DND-41 (cell line): Measurements from ENCODE around the gene ELP6.

ENCODE experiments used
- ATAC-seq: fragments of 200-7000 bp; cut with Tn5 transposase; 3 replicates; pipeline ENCODE4 v1.9.1; 2021; ENCODE audit warnings: low read depth; ENCODE audit not compliant: insufficient read depth
- DNase-seq: peaks from one replicate; pipeline ENCODE4 v3.0.0-alpha.2; 2020
- H2AFZ ChIP-seq: 2 replicates; pipeline ENCODE4 v1.6.0; 2012; ENCODE audit warnings: low read depth, low read length
- H3K27ac ChIP-seq: 2 replicates; pipeline ENCODE4 v1.5.1; 2012; ENCODE audit warnings: low read length, inconsistent platforms
- H3K27me3 ChIP-seq: fragments of 200-600 bp; sonication (generic); 2 replicates; pipeline ENCODE4 v1.6.0; 2012; ENCODE audit warnings: low read length, mild to moderate bottlenecking, inconsistent platforms; ENCODE audit not compliant: insufficient read depth, poor library complexity
- H3K36me3 ChIP-seq: 2 replicates; pipeline ENCODE4 v1.5.1; 2012; ENCODE audit warnings: low read length, inconsistent platforms; ENCODE audit not compliant: insufficient read depth
- H3K4me1 ChIP-seq: 2 replicates; pipeline ENCODE4 v1.5.1; 2012; ENCODE audit warnings: mild to moderate bottlenecking, low read length; ENCODE audit not compliant: insufficient read depth
- H3K4me2 ChIP-seq: 2 replicates; pipeline ENCODE4 v1.6.0; 2012; ENCODE audit warnings: mild to moderate bottlenecking, moderate library complexity, low read length, inconsistent platforms; ENCODE audit not compliant: insufficient read depth
- H3K4me3 ChIP-seq, 2 experiments: fragments of 200-600 bp in 1 of 2; shearing (Covaris generic) in 1 of 2; 2 replicates each; pipeline ENCODE4 v1.5.1; 2012 to 2016; ENCODE audit warnings: inconsistent platforms in 2 of 2, low read length in 2 of 2, mild to moderate bottlenecking in 2 of 2, low read depth in 1 of 2, moderate library complexity in 1 of 2
- H3K79me2 ChIP-seq: 2 replicates; pipeline ENCODE4 v1.6.0; 2012; ENCODE audit warnings: low read length, inconsistent platforms; ENCODE audit not compliant: insufficient read depth
- H3K9ac ChIP-seq: 2 replicates; pipeline ENCODE4 v1.6.0; 2012; ENCODE audit warnings: low read depth, mild to moderate bottlenecking, inconsistent platforms, low read length, moderate library complexity
- H3K9me3 ChIP-seq: 2 replicates; pipeline ENCODE4 v1.5.1; 2012; ENCODE audit warnings: low read length, moderate library complexity, mild to moderate bottlenecking, inconsistent platforms; ENCODE audit not compliant: insufficient read depth, severe bottlenecking
- H4K20me1 ChIP-seq: 2 replicates; pipeline ENCODE4 v1.6.0; 2012; ENCODE audit warnings: low read length; ENCODE audit not compliant: insufficient read depth
- CTCF ChIP-seq: IDR thresholded peaks from 2 replicates; pipeline ENCODE4 v1.5.1; 2012; ENCODE audit warnings: borderline replicate concordance, low read length, moderate library complexity, mild to moderate bottlenecking; ENCODE audit not compliant: poor library complexity, severe bottlenecking; ENCODE audit errors: extremely low read depth
- EZH2 ChIP-seq: IDR thresholded peaks from 3 replicates; pipeline ENCODE4 v1.6.1; 2012; ENCODE audit warnings: borderline replicate concordance, low read depth, mild to moderate bottlenecking, moderate library complexity, low read length, inconsistent platforms; ENCODE audit not compliant: severe bottlenecking

The ELP6 gene

GRCh38 chr3:47523310-47524073 is 10.0 kb upstream of the ELP6 start:
- Histone ChIP-seq H3K27me3 (no peaks in the 10 kb centered on the region), H2AFZ (peak overlapping the region; percentile 47), H3K4me2 (no peak overlapping the region), H3K9ac (no peak overlapping the region), H3K79me2 (no peaks in the 10 kb centered on the region), H3K27ac (no peak overlapping the region), H3K9me3 (no peaks in the 10 kb centered on the region), H3K4me1 (peaks cover 8% of the 10 kb centered on the region), H3K36me3 (no peaks in the 10 kb centered on the region), H4K20me1 (no peaks in the 10 kb centered on the region), H3K4me3 (no peak overlapping the region)
- TF ChIP-seq EZH2 (no peak), CTCF (no peak)
- no peak for DNase-seq
- ATAC-seq = no peak

- peak; percentile 95 for ATAC-seq
- Histone ChIP-seq H3K79me2 (no peaks in the 10 kb centered on the region), H3K27ac (peak overlapping the region; percentile 69), H4K20me1 (no peaks in the 10 kb centered on the region), H3K4me1 (peaks cover 8% of the 10 kb centered on the region), H3K4me2 (peak overlapping the region; percentile 22; the same call in 1 of the 2 replicates), H3K9ac (peak overlapping the region; percentile 42), H3K27me3 (no peaks in the 10 kb centered on the region), H3K9me3 (no peaks in the 10 kb centered on the region), H3K36me3 (no peaks in the 10 kb centered on the region), H2AFZ (peak overlapping the region; percentile 93), H3K4me3 (no peak overlapping the region)
- peak; percentile 87 for DNase-seq
- TF ChIP-seq CTCF (peak; percentile 91), EZH2 (no peak)
Observed at GRCh38 chr3:47522082-47522987, 8.8 kb upstream of the ELP6 start.

GRCh38 chr3:47520756-47521155 is 7.2 kb upstream of the ELP6 start:
- Histone ChIP-seq H3K36me3 (no peaks in the 10 kb centered on the region), H3K9ac (no peak overlapping the region), H3K27me3 (no peaks in the 10 kb centered on the region), H3K4me2 (no peak overlapping the region), H3K4me3 (no peak overlapping the region), H3K79me2 (no peaks in the 10 kb centered on the region), H3K9me3 (no peaks in the 10 kb centered on the region), H3K27ac (no peak overlapping the region), H4K20me1 (no peaks in the 10 kb centered on the region), H2AFZ (peak overlapping the region; percentile 93; the same call in 1 of the 2 replicates), H3K4me1 (peaks cover 8% of the 10 kb centered on the region)
- no peak for ATAC-seq
- no peak for TF ChIP-seq CTCF
- TF ChIP-seq EZH2 = no peak
- DNase-seq = no peak
